B cell (primary cell): ENCODE data around the gene LRRC31. TPM values are rescaled to one million over a fixed set of nuclear protein-coding genes. Genes with fewer than 3 reads are reported as not detected.

ENCODE experiments used
- ATAC-seq: fragments of 200-7000 bp; cut with Tn5 transposase; one replicate; pipeline ENCODE4 v1.10.0; 2021; ENCODE audit warnings: low read depth, mild to moderate bottlenecking, moderate number of reproducible peaks, moderate library complexity
- CTCF ChIA-PET: fragments of 350-600 bp; sonication (Branson Sonifier 250); formaldehyde crosslinking; loops from one replicate; lab custom pipeline; 2021; ENCODE audit warnings: antibody characterized with exemption, inconsistent platforms; lab: Charles Lee
- POLR2A ChIA-PET: fragments of 350-600 bp; sonication (Branson Sonifier 250); formaldehyde crosslinking; loops from one replicate; lab custom pipeline; 2021; ENCODE audit warnings: antibody characterized with exemption; lab: Charles Lee
- DNase-seq: peaks from one replicate; pipeline ENCODE4 v3.0.0; 2013
- H2AFZ ChIP-seq: 2 replicates; pipeline ENCODE4 v1.6.1; 2012; ENCODE audit warnings: mild to moderate bottlenecking, low read depth, low read length; ENCODE audit not compliant: insufficient read depth, poor library complexity, severe bottlenecking
- H3K27ac ChIP-seq, 2 donors: 1 replicate in 1 of 2; 2 replicates in 1 of 2; pipeline ENCODE4 v1.5.1; 2012 to 2013; ENCODE audit warnings: low read length in 2 of 2, mild to moderate bottlenecking in 2 of 2, moderate library complexity in 1 of 2
- H3K27me3 ChIP-seq, 4 experiments: fragments of 200-600 bp in 1 of 4; sonication (generic) in 1 of 4; replicated peaks in 1 of 4; 1 replicate in 2 of 4; 2 replicates in 2 of 4; pipeline versions ENCODE4 v1.6.1 to v1.7.0; 2013 to 2016; ENCODE audit warnings: low read length in 3 of 4, mild to moderate bottlenecking in 2 of 4, mixed read lengths in 1 of 4, moderate library complexity in 1 of 4; ENCODE audit not compliant: insufficient read depth in 4 of 4, control insufficient read depth in 3 of 4; ENCODE audit errors: control extremely low read depth in 1 of 4
- H3K36me3 ChIP-seq, 2 experiments: replicated peaks in 1 of 2; 1 replicate in 1 of 2; 2 replicates in 1 of 2; pipeline versions ENCODE4 v1.6.1 to v1.7.1; 2013; ENCODE audit warnings: low read length in 1 of 2; ENCODE audit not compliant: insufficient read depth in 2 of 2, control insufficient read depth in 1 of 2; ENCODE audit errors: control extremely low read depth in 1 of 2, extremely low read depth in 1 of 2
- H3K4me1 ChIP-seq, 2 donors: fragments of 200-600 bp in 1 of 2; sonication (generic) in 1 of 2; 1 replicate in 1 of 2; 2 replicates in 1 of 2; pipeline versions ENCODE4 v1.5.1 to v1.6.1; 2013 to 2017; ENCODE audit warnings: low read length in 2 of 2; ENCODE audit not compliant: control insufficient read depth in 2 of 2, insufficient read depth in 2 of 2
- H3K4me2 ChIP-seq: replicated peaks from 2 replicates; pipeline ENCODE3; 2012; ENCODE audit warnings: mild to moderate bottlenecking, low read depth, low read length; ENCODE audit not compliant: poor library complexity, severe bottlenecking
- H3K4me3 ChIP-seq, 5 experiments: fragments of 200-600 bp in 1 of 5; sonication (generic) in 1 of 5; 1 replicate in 3 of 5; 2 replicates in 2 of 5; pipeline versions ENCODE4 v1.5.1 to v1.7.0; 2011 to 2016; ENCODE audit warnings: low read length in 4 of 5, mild to moderate bottlenecking in 4 of 5, low read depth in 2 of 5, control low read depth in 1 of 5, moderate library complexity in 1 of 5; ENCODE audit not compliant: insufficient read depth in 1 of 5; ENCODE audit errors: control extremely low read depth in 1 of 5, extremely low read depth in 1 of 5
- H3K79me2 ChIP-seq: fragments of 200-600 bp; sonication (generic); one replicate; pipeline ENCODE4 v1.6.0; 2016; ENCODE audit warnings: low read length; ENCODE audit not compliant: control insufficient read depth, insufficient read depth
- H3K9ac ChIP-seq: fragments of 200-600 bp; sonication (generic); 2 replicates; pipeline ENCODE4 v1.6.1; 2017; ENCODE audit warnings: mild to moderate bottlenecking, low read length, moderate library complexity
- H3K9me3 ChIP-seq, 3 donors: one replicate each; pipeline versions ENCODE4 v1.6.1 to v1.7.1; 2013; ENCODE audit warnings: low read length in 2 of 3; ENCODE audit not compliant: control insufficient read depth in 2 of 3, insufficient read depth in 1 of 3; ENCODE audit errors: control extremely low read depth in 1 of 3
- H4K20me1 ChIP-seq: 2 replicates; pipeline ENCODE4 v1.6.0; 2012; ENCODE audit warnings: mild to moderate bottlenecking, low read length; ENCODE audit not compliant: insufficient read depth, control insufficient read depth, poor library complexity, severe bottlenecking
- H3K27ac Mint-ChIP-seq: one replicate; pipeline ENCODE4 v1.8.0; 2021; ENCODE audit warnings: mixed read lengths
- H3K27me3 Mint-ChIP-seq: one replicate; pipeline ENCODE4 v1.8.0; 2021; ENCODE audit warnings: mixed read lengths
- H3K4me1 Mint-ChIP-seq: one replicate; pipeline ENCODE4 v1.8.0; 2021; ENCODE audit warnings: mixed read lengths
- H3K4me3 Mint-ChIP-seq: one replicate; pipeline ENCODE4 v1.8.0; 2021; ENCODE audit warnings: mixed read lengths
- H3K9me3 Mint-ChIP-seq: one replicate; pipeline ENCODE4 v1.8.0; 2022; ENCODE audit warnings: mixed read lengths; ENCODE audit not compliant: insufficient read depth
- CTCF ChIP-seq: fragments of 200-600 bp; IDR thresholded peaks from one replicate; pipeline ENCODE4 v1.8.0; 2022; ENCODE audit warnings: antibody characterized with exemption, mild to moderate bottlenecking
- EZH2 ChIP-seq: IDR thresholded peaks from 2 replicates; pipeline ENCODE4 v1.6.1; 2012; ENCODE audit warnings: borderline replicate concordance, low read depth, mild to moderate bottlenecking, moderate library complexity, low read length; ENCODE audit not compliant: insufficient read depth, poor library complexity, severe bottlenecking
- WGBS: methylation state at CpG from one replicate; pipeline ENCODE4 v1.1.5; 2013; ENCODE audit warnings: missing lambda C conversion rate; ENCODE audit not compliant: insufficient coverage; 5-methylcytosine and 5-hydroxymethylcytosine counted together
- intact Hi-C: fragments of 100-400 bp; cut with micrococcal nuclease; formaldehyde crosslinking; loops from one replicate; pipeline ENCODE4 v1.10.0; 2022
- polyA plus RNA-seq: library from polyadenylated mRNA; depleted of rRNA; stranded (reverse); fragments of >200 nt; gene quantifications from 2 replicates; pipeline ENCODE4 v1.2.3, GENCODE V29; 2012
- total RNA-seq, 2 donors: library from RNA; stranded (reverse); fragments of 120-200 nt in 1 of 2; gene quantifications; 1 replicate in 1 of 2; 2 replicates in 1 of 2; pipeline versions ENCODE4 v1.2.3 to v1.2.4, GENCODE V29; 2013 to 2022

LRRC31 gene
- total and polyA plus RNA-seq, 2 donors (not counting 1 experiment from before 2014, with no cell fraction given): not detected

- Histone ChIP-seq H3K4me1 (peaks cover 0 to 3% of the 10 kb centered on the region in 2 donors), H3K9me3 (no peaks in the 10 kb centered on the region), H3K36me3 (no peaks in the 10 kb centered on the region), H3K27me3 (no peaks in the 10 kb centered on the region), H3K79me2 (no peaks in the 10 kb centered on the region), H3K27ac (no peak overlapping the region), H2AFZ (no peak overlapping the region), H4K20me1 (no peaks in the 10 kb centered on the region), H3K4me2 (no peak overlapping the region), H3K4me3 (no peak overlapping the region), H3K9ac (no peak overlapping the region)
- Mint-ChIP-seq H3K27ac (no peak overlapping the region), H3K4me1 (peaks cover 10% of the 10 kb centered on the region), H3K9me3 (no peaks in the 10 kb centered on the region), H3K4me3 (no peak overlapping the region), H3K27me3 (no peaks in the 10 kb centered on the region)
- DNase-seq (no peak), ATAC-seq (no peak)
- intact Hi-C loops: no loop called here
- POLR2A ChIA-PET: no interaction called here
- no peak for TF ChIP-seq CTCF
- no peak for TF ChIP-seq EZH2
- CTCF ChIA-PET: no interaction called here
- 100% methylated on average over 3 of the region's 5 CpGs for WGBS
These were observed 16.9 kb upstream of the LRRC31 start for GRCh38 chr3:169886671-169887070.

GRCh38 chr3:169880576-169881250 is 11.0 kb upstream of the LRRC31 start:
- POLR2A ChIA-PET: no interaction called here
- intact Hi-C loops: no loop called here
- no peaks in the 10 kb centered on the region for H3K36me3 ChIP-seq
- Mint-ChIP-seq H3K27me3 (no peaks in the 10 kb centered on the region), H3K4me1 (peaks cover 13% of the 10 kb centered on the region), H3K4me3 (no peak overlapping the region), H3K27ac (no peak overlapping the region), H3K9me3 (no peaks in the 10 kb centered on the region)
- H4K20me1 ChIP-seq: no peaks in the 10 kb centered on the region
- CTCF ChIA-PET: no interaction called here
- no peak overlapping the region for H3K4me3 ChIP-seq
- no peak for ATAC-seq
- TF ChIP-seq EZH2: no peak
- no peak for TF ChIP-seq CTCF
- 92% methylated on average over 3 of the region's 4 CpGs for WGBS
- no peak overlapping the region for H3K27ac ChIP-seq
- no peak overlapping the region for H3K9ac ChIP-seq
- H2AFZ ChIP-seq: no peak overlapping the region
- peaks cover 3 to 6% of the 10 kb centered on the region in 2 donors for H3K4me1 ChIP-seq
- H3K9me3 ChIP-seq: no peaks in the 10 kb centered on the region
- H3K27me3 ChIP-seq: no peaks in the 10 kb centered on the region
- H3K4me2 ChIP-seq: no peak overlapping the region
- no peak for DNase-seq
- no peaks in the 10 kb centered on the region for H3K79me2 ChIP-seq
